GM18867 (cell line): ENCODE results near the gene P4HA1.

Experiments
- ATAC-seq: cut with Tn5 transposase; IDR thresholded peaks from one replicate; pipeline ENCODE4 v1.9.1; 2021; ENCODE audit warnings: mild to moderate bottlenecking, moderate library complexity; ENCODE audit not compliant: unreplicated experiment

Gene P4HA1

GRCh38 chr10:72981882-72982529 lies 114.7 kb downstream of the P4HA1 start:
- ATAC-seq, result no peak

- no peak for ATAC-seq
Measured at GRCh38 chr10:72981028-72981881, 115.4 kb downstream of the P4HA1 start.

- ATAC-seq, result no peak
Measured at GRCh38 chr10:72980348-72980747, 116.3 kb downstream of the P4HA1 start.

GRCh38 chr10:72979709-72980108 lies 117.0 kb downstream of the P4HA1 start:
- no peak for ATAC-seq

- no peak for ATAC-seq
Measured at GRCh38 chr10:72976886-72977285, 119.8 kb downstream of the P4HA1 start.
